Tibial nerve (tissue), 4 donors: ENCODE data around the gene SECISBP2.

Experiments
- CTCF ChIP-seq, 5 experiments: fragments of 200-600 bp in 3 of 5; fragments of 450-650 bp in 2 of 5; sonication (generic) in 3 of 5; IDR thresholded peaks; one replicate each; pipeline ENCODE4 v1.5.1; 2016 to 2019; ENCODE audit warnings: antibody characterized with exemption in 5 of 5, mild to moderate bottlenecking in 3 of 5, moderate library complexity in 2 of 5
- EP300 ChIP-seq, 2 donors: sonication (generic); formaldehyde crosslinking; IDR thresholded peaks; one replicate each; pipeline ENCODE4 v1.6.1; 2017; ENCODE audit warnings: antibody characterized with exemption in 2 of 2, mild to moderate bottlenecking in 1 of 2
- POLR2A ChIP-seq, 2 donors: fragments of 450-650 bp; IDR thresholded peaks; one replicate each; pipeline ENCODE4 v1.6.1; 2017; ENCODE audit warnings: antibody characterized with exemption in 2 of 2, mild to moderate bottlenecking in 2 of 2, moderate library complexity in 2 of 2

DNA sequence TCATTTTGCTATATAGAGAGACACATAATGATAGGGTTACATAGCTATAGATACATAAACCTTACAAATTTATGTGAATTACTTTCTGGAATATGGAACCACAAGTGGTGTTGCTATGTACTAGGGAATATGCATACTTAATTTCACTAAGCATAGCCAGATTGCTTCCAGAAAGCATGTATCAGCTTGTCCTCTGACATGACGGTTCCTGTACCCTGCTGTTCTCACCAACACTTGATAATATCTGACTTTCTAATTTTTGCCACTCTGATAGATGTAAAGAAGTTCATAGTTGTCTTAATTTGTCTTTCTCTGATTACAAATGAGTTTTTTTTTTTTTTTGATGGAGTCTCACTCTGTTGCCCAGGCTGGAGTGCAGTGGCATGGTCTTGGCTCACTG, 25.3 kb upstream of the SECISBP2 start:
- no peak for TF ChIP-seq POLR2A (IDR thresholded peaks at IDR 0.05)
- TF ChIP-seq CTCF (IDR thresholded peaks at IDR 0.05), result no peak
- TF ChIP-seq EP300 (IDR thresholded peaks at IDR 0.05), result no peak
